Peyer's patch (tissue), 4 donors: ENCODE data around the gene SIAH3.

ENCODE experiments used
- CTCF ChIP-seq, 6 experiments: fragments of 450-650 bp in 4 of 6; fragments of 200-600 bp in 2 of 6; sonication (generic) in 1 of 6; IDR thresholded peaks; one replicate each; pipeline ENCODE4 v1.5.1; 2017 to 2019; ENCODE audit warnings: antibody characterized with exemption in 6 of 6, mild to moderate bottlenecking in 3 of 6, moderate library complexity in 1 of 6
- POLR2A ChIP-seq, 2 donors: fragments of 450-650 bp; IDR thresholded peaks; one replicate each; pipeline ENCODE4 v1.5.1; 2017; ENCODE audit warnings: antibody characterized with exemption in 2 of 2, mild to moderate bottlenecking in 2 of 2, moderate library complexity in 2 of 2

- no peak for TF ChIP-seq POLR2A (IDR thresholded peaks at IDR 0.05)
- TF ChIP-seq CTCF (IDR thresholded peaks at IDR 0.05): no peak
Measured at GRCh38 chr13:45786293-45786920, 65.1 kb downstream of the SIAH3 start.
